Measurements from ENCODE around the gene KCNB1. TPM values are rescaled to one million over a fixed set of nuclear protein-coding genes. Genes with fewer than 3 reads are reported as not detected.

KCNB1 gene
- total RNA-seq, 1 donor from 2014 or later: 2.8 TPM

DNA sequence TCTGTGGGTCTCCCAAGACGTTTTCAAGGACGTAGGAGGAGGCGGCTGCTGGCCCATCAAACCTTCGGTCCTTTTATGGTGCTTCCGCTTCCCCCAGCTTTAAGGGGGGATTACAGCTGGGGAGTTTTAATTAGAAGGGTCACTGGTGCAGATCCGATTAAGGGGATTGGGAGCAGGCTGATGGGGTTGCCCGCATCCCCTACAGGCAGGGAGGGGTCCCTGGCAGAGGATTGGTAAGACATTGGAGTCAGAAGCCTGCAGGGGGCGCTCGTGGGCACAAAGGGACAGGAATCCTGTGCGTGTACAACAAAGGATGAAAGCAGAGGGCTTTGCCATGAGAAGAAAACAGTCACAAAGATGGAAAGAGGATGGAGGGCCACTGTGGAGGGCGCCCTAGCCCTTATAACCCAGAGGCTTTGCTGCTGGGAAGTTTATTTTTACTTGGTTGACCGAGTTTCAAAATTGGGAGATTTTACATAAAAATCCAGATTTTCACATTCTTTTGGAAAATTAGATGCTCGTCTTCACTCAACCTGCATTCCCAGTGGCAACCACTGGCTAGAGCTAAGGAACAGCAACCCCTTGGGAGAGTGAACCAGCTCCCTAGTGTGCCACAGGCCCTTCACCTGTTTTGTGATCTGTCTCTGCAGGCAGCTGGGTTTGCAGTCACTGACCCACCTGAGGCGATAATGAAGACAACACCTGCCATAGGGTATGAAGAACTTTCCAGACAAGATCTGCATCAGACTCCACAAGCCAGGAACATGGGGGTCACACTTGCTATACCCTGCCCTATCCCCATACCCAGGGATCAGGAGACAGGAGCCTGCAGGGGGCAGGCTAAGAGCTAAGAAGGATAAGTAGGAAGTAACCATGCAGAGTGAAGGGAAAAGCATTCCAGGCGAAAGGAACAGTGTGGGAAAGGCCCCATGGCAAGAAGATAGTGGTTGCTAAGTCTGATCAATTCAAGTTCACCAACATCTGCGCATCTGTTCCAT is 97.7 kb downstream of the KCNB1 start:
- peak; percentile 95 for DNase-seq (ENCODE audit: low read depth, low spot score)
- H3K4me1 Mint-ChIP-seq: peaks cover 26% of the 10 kb centered on the region
- no peaks in the 10 kb centered on the region for H3K9me3 Mint-ChIP-seq
- no peak overlapping the region for H3K4me3 Mint-ChIP-seq
- H3K27me3 Mint-ChIP-seq (ENCODE audit: low read depth): peaks cover 6% of the 10 kb centered on the region
- no peaks in the 10 kb centered on the region for H3K36me3 Mint-ChIP-seq (ENCODE audit: low read depth)
- TF ChIP-seq, protein P1, sequence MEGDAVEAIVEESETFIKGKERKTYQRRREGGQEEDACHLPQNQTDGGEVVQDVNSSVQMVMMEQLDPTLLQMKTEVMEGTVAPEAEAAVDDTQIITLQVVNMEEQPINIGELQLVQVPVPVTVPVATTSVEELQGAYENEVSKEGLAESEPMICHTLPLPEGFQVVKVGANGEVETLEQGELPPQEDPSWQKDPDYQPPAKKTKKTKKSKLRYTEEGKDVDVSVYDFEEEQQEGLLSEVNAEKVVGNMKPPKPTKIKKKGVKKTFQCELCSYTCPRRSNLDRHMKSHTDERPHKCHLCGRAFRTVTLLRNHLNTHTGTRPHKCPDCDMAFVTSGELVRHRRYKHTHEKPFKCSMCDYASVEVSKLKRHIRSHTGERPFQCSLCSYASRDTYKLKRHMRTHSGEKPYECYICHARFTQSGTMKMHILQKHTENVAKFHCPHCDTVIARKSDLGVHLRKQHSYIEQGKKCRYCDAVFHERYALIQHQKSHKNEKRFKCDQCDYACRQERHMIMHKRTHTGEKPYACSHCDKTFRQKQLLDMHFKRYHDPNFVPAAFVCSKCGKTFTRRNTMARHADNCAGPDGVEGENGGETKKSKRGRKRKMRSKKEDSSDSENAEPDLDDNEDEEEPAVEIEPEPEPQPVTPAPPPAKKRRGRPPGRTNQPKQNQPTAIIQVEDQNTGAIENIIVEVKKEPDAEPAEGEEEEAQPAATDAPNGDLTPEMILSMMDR (conservative IDR thresholded peaks at IDR 0.05): peak; percentile 78
- no peak overlapping the region for H3K27ac Mint-ChIP-seq (ENCODE audit: unreplicated experiment)

GRCh38 chr20:49381558-49382493 is 100.6 kb downstream of the KCNB1 start:
- Mint-ChIP-seq H3K4me1 (peaks cover 22% of the 10 kb centered on the region), H3K9me3 (no peaks in the 10 kb centered on the region), H3K27me3 (ENCODE audit: low read depth) (peaks cover 7% of the 10 kb centered on the region), H3K36me3 (ENCODE audit: low read depth) (no peaks in the 10 kb centered on the region), H3K27ac (ENCODE audit: unreplicated experiment) (no peak overlapping the region), H3K4me3 (no peak overlapping the region)
- DNase-seq (ENCODE audit: low read depth, low spot score): no peak
- TF ChIP-seq, protein P1 (conservative IDR thresholded peaks at IDR 0.05): no peak

- Mint-ChIP-seq H3K4me3 (no peak overlapping the region), H3K36me3 (ENCODE audit: low read depth) (no peaks in the 10 kb centered on the region), H3K4me1 (peaks cover 14% of the 10 kb centered on the region), H3K27ac (ENCODE audit: unreplicated experiment) (no peak overlapping the region), H3K27me3 (ENCODE audit: low read depth) (peaks cover 10% of the 10 kb centered on the region), H3K9me3 (no peaks in the 10 kb centered on the region)
- no peak for DNase-seq (ENCODE audit: low read depth, low spot score)
- TF ChIP-seq, protein P1 (conservative IDR thresholded peaks at IDR 0.05): no peak
Measured at GRCh38 chr20:49380337-49380780, 102.1 kb downstream of the KCNB1 start.

- Mint-ChIP-seq H3K27ac (ENCODE audit: unreplicated experiment) (no peak overlapping the region), H3K36me3 (ENCODE audit: low read depth) (peaks cover 5% of the 10 kb centered on the region), H3K4me1 (peaks cover 8% of the 10 kb centered on the region), H3K9me3 (peaks cover 3% of the 10 kb centered on the region), H3K27me3 (ENCODE audit: low read depth) (peaks cover 10% of the 10 kb centered on the region), H3K4me3 (no peak overlapping the region)
- TF ChIP-seq, protein P1 (conservative IDR thresholded peaks at IDR 0.05): no peak
- no peak for DNase-seq (ENCODE audit: low read depth, low spot score)
Measured at GRCh38 chr20:49379338-49379737, 103.1 kb downstream of the KCNB1 start.

- peaks cover 14% of the 10 kb centered on the region for H3K27me3 Mint-ChIP-seq (ENCODE audit: low read depth)
- peaks cover 7% of the 10 kb centered on the region for H3K4me1 Mint-ChIP-seq
- peaks cover 3% of the 10 kb centered on the region for H3K9me3 Mint-ChIP-seq
- no peak overlapping the region for H3K4me3 Mint-ChIP-seq
- TF ChIP-seq, protein P1 (conservative IDR thresholded peaks at IDR 0.05): no peak
- no peak for DNase-seq (ENCODE audit: low read depth, low spot score)
- peaks cover 11% of the 10 kb centered on the region for H3K36me3 Mint-ChIP-seq (ENCODE audit: low read depth)
- no peak overlapping the region for H3K27ac Mint-ChIP-seq (ENCODE audit: unreplicated experiment)
Measured at GRCh38 chr20:49377326-49377725, 105.1 kb downstream of the KCNB1 start.

Data from neural crest cell (in vitro differentiated cells).